Mesenchymal stem cell (in vitro differentiated cells and primary cell): ENCODE results near the gene DNAH12. TPM values are rescaled to one million over a fixed set of nuclear protein-coding genes. Genes with fewer than 3 reads are reported as not detected.

Experiments used
- small RNA-seq: library from polyadenylated mRNA; stranded (forward); fragments of <200 nt; extraction: miRNeasy Mini kit (QIAGEN cat#:217004); gene quantifications from one replicate; pipeline ENCODE3, GENCODE V24; 2013; ENCODE audit warnings: low read depth

DNAH12 gene

Small RNAs within 50 kb of the gene (small RNA-seq; reads per million reads assigned to genes)
- not detected for gene RF00019
- not detected for gene RNU6-108P
- gene RNU6-1181P, result not detected
- gene RNU6-483P, result not detected
